ENCODE data around the gene ZNF277. TPM values are rescaled to one million over a fixed set of nuclear protein-coding genes. Genes with fewer than 3 reads are reported as not detected.

Gene ZNF277
- total RNA-seq, 1 experiment from 2014 or later: 21.3 TPM

DNA sequence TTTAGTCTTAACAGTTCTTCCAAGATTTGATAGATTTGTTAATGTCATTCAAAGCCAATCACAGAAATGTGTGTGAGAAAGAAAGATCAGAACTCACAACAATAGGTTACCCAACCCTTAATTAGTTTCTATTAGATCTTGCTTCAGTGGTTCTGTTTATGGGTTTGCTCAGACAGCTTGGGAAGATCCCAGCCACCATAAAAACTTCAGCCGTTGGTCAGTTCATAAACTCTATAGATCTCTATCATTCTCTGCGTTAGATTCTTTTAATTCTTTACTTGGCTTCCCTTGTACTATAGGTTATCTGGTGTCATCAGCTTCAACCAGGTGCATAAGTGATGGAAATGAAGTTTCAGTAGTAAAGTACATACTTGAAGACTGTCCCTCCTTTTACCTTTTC lies 54.4 kb downstream of the ZNF277 start (continued):
- TF ChIP-seq, protein P1, sequence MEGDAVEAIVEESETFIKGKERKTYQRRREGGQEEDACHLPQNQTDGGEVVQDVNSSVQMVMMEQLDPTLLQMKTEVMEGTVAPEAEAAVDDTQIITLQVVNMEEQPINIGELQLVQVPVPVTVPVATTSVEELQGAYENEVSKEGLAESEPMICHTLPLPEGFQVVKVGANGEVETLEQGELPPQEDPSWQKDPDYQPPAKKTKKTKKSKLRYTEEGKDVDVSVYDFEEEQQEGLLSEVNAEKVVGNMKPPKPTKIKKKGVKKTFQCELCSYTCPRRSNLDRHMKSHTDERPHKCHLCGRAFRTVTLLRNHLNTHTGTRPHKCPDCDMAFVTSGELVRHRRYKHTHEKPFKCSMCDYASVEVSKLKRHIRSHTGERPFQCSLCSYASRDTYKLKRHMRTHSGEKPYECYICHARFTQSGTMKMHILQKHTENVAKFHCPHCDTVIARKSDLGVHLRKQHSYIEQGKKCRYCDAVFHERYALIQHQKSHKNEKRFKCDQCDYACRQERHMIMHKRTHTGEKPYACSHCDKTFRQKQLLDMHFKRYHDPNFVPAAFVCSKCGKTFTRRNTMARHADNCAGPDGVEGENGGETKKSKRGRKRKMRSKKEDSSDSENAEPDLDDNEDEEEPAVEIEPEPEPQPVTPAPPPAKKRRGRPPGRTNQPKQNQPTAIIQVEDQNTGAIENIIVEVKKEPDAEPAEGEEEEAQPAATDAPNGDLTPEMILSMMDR (IDR thresholded peaks at IDR 0.05 in 2 of 3, conservative IDR thresholded peaks at IDR 0.05 in 1 of 3; ENCODE audit: borderline replicate concordance in 1 of 3, insufficient read depth in 1 of 3, low read depth in 2 of 3, low read length in 2 of 3): no peak
- no peak for TF ChIP-seq JUND (IDR thresholded peaks at IDR 0.05)
- TF ChIP-seq, protein P2, sequence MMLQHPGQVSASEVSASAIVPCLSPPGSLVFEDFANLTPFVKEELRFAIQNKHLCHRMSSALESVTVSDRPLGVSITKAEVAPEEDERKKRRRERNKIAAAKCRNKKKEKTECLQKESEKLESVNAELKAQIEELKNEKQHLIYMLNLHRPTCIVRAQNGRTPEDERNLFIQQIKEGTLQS (IDR thresholded peaks at IDR 0.05): no peak

DNA sequence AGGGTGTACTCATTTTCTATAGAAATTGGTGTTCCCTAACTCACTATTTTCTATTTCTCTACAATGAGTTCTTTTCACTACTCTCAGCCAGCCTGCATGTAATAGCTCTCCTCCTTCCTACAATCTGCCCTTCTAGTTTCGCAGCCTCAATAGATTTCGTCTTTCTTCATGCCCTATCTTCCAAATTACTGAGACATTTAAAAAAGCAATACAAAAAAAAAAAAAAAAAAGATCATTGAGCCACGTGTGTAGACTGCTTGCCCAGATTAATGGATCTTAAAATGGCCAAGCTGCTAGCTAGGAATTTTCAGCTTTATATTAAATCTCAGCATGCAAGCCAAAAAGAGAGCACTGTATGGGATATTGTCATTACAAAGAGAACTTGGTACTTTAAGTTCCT lies 55.5 kb downstream of the ZNF277 start:
- ChIA-PET RAD21 (ENCODE audit: low non-redundant PET in 1 of 2, low total read pairs in 2 of 2, uncharacterized antibody in 2 of 2, unreplicated experiment in 2 of 2) (no interaction called here), POLR2A (no interaction called here), CTCF (no interaction called here)
- no peak overlapping the region for H3K9ac ChIP-seq (ENCODE audit: low read length)
- no peaks in the 10 kb centered on the region for H3K9me3 ChIP-seq (ENCODE audit: control insufficient read depth in 1 of 2, insufficient read depth in 1 of 2, low read depth in 1 of 2, low read length in 2 of 2)
- H4K20me1 ChIP-seq (ENCODE audit: insufficient read depth): no peaks in the 10 kb centered on the region
- BruUV-seq (replicated peaks): no TSS peak
- no peak overlapping the region for H2AFZ ChIP-seq (ENCODE audit: low read depth, low read length, poor library complexity, severe bottlenecking)
- no peaks in the 10 kb centered on the region for H3K27me3 ChIP-seq (ENCODE audit: insufficient read depth, low read length)
- TF ChIP-seq ZNF274 (IDR thresholded peaks at IDR 0.05; ENCODE audit: low read depth, low read length): no peak
- DNase-seq (ENCODE audit: low read depth, low spot score) (no peak), ATAC-seq (no peak)
- no peaks in the 10 kb centered on the region for H3K79me2 ChIP-seq (ENCODE audit: insufficient read depth, low read length)
- no peaks in the 10 kb centered on the region for H3K9me2 ChIP-seq (ENCODE audit: insufficient read depth)
- H3K4me2 ChIP-seq (ENCODE audit: low read length): no peak overlapping the region
- H3K4me1 ChIP-seq (ENCODE audit: control insufficient read depth in 1 of 2, insufficient read depth in 2 of 2, low read length in 2 of 2): no peaks in the 10 kb centered on the region
- no peak overlapping the region for H3K4me3 ChIP-seq (replicated peaks in 1 of 2; ENCODE audit: low read depth in 1 of 2, low read length in 2 of 2)
- H3K27ac ChIP-seq (ENCODE audit: low read depth, low read length): no peak overlapping the region
- no peaks in the 10 kb centered on the region for H3K36me3 ChIP-seq (ENCODE audit: control insufficient read depth in 1 of 2, insufficient read depth in 2 of 2, low read length in 2 of 2)
- intact Hi-C loops (cut with micrococcal nuclease): no loop called here

DNA sequence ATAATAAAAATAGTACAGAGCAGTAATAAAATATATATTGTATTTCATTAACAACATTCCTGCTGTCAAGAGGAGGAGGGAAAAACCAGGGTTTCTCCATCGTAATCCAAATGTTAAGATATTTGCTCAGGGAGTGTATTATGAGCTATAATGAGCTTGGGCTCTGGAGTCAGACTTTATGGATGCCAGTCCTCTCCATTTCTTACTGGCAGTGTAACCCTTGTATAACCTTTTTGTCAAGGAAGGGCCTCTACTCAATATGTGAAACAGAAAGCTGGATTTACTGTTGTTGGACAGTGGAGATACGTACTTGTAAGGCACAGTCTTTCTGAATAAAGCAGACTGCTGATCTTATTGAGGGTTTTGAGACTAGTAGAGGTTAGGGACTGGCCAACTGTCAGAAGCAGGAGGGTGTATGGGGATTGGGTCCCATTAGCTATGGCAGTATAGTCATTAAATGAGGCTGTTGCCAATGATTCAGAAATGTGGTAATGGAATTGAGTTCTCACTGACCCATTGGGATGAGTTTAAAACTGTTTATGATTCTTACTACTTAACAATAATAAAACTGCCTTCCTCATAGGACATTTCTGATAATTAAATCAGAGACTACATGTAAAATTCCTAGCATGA lies 56.5 kb downstream of the ZNF277 start:
- POLR2A ChIA-PET: no interaction called here
- no peaks in the 10 kb centered on the region for H3K9me3 ChIP-seq (ENCODE audit: control insufficient read depth in 1 of 2, insufficient read depth in 1 of 2, low read depth in 1 of 2, low read length in 2 of 2)
- H3K4me2 ChIP-seq (ENCODE audit: low read length): no peak overlapping the region
- DNase-seq (ENCODE audit: low read depth, low spot score) (no peak), ATAC-seq (no peak)
- no peak overlapping the region for H3K4me3 ChIP-seq (replicated peaks in 1 of 2; ENCODE audit: low read depth in 1 of 2, low read length in 2 of 2)
- no peaks in the 10 kb centered on the region for H3K27me3 ChIP-seq (ENCODE audit: insufficient read depth, low read length)
- H3K9ac ChIP-seq (ENCODE audit: low read length): no peak overlapping the region
- no peak overlapping the region for H2AFZ ChIP-seq (ENCODE audit: low read depth, low read length, poor library complexity, severe bottlenecking)
- no peaks in the 10 kb centered on the region for H3K9me2 ChIP-seq (ENCODE audit: insufficient read depth)
- no peaks in the 10 kb centered on the region for H3K4me1 ChIP-seq (ENCODE audit: control insufficient read depth in 1 of 2, insufficient read depth in 2 of 2, low read length in 2 of 2)
- H3K27ac ChIP-seq (ENCODE audit: low read depth, low read length): no peak overlapping the region
- no TSS peak for BruUV-seq (replicated peaks)
- intact Hi-C loops (cut with micrococcal nuclease): no loop called here
- no peaks in the 10 kb centered on the region for H3K36me3 ChIP-seq (ENCODE audit: control insufficient read depth in 1 of 2, insufficient read depth in 2 of 2, low read length in 2 of 2)
- no peaks in the 10 kb centered on the region for H4K20me1 ChIP-seq (ENCODE audit: insufficient read depth)
- CTCF ChIA-PET: no interaction called here
- RAD21 ChIA-PET (ENCODE audit: low non-redundant PET in 1 of 2, low total read pairs in 2 of 2, uncharacterized antibody in 2 of 2, unreplicated experiment in 2 of 2): no interaction called here
- H3K79me2 ChIP-seq (ENCODE audit: insufficient read depth, low read length): no peaks in the 10 kb centered on the region
- no peak for TF ChIP-seq EZH2 (IDR thresholded peaks at IDR 0.05)
- TF ChIP-seq, protein P2 (IDR thresholded peaks at IDR 0.05): no peak
- TF ChIP-seq YY1 (IDR thresholded peaks at IDR 0.05; ENCODE audit: extremely low read depth, insufficient replicate concordance, low read depth, low read length): no peak
- no peak for TF ChIP-seq ZNF274 (IDR thresholded peaks at IDR 0.05; ENCODE audit: low read depth, low read length)
- TF ChIP-seq, protein P3, sequence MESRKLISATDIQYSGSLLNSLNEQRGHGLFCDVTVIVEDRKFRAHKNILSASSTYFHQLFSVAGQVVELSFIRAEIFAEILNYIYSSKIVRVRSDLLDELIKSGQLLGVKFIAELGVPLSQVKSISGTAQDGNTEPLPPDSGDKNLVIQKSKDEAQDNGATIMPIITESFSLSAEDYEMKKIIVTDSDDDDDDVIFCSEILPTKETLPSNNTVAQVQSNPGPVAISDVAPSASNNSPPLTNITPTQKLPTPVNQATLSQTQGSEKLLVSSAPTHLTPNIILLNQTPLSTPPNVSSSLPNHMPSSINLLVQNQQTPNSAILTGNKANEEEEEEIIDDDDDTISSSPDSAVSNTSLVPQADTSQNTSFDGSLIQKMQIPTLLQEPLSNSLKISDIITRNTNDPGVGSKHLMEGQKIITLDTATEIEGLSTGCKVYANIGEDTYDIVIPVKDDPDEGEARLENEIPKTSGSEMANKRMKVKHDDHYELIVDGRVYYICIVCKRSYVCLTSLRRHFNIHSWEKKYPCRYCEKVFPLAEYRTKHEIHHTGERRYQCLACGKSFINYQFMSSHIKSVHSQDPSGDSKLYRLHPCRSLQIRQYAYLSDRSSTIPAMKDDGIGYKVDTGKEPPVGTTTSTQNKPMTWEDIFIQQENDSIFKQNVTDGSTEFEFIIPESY (IDR thresholded peaks at IDR 0.05; ENCODE audit: extremely low read depth, insufficient replicate concordance, low read length): no peak
- TF ChIP-seq EGR1 (IDR thresholded peaks at IDR 0.05; ENCODE audit: low read depth): no peak
- TF ChIP-seq POLR2AphosphoS5 (IDR thresholded peaks at IDR 0.05; ENCODE audit: low read depth, low read length): no peak

All from HCT116 (cell line).